Measurements from ENCODE around the gene ANKRD31.

ANKRD31 gene

DNA sequence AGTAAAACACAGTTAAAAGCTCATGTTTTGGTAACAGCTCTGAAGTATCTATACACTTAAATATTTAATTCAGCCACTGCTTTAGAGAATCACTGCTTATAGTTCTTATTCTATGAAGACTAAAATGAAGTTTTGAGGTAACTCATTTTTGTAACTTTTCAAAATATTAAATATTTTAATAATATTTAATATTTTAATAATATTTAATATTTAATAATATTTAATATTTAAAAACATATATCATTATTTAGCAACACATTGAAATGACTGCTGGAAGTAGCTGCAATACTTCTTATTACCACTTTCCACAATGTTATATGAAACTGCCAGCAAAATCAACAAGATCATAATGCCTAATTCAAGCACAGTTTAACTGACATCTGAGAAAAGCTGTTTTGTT lies 165.6 kb downstream of the ANKRD31 start:
- in situ Hi-C loops (cut with MboI; ENCODE audit: low sequenced_read_pairs) = no loop called here

DNA sequence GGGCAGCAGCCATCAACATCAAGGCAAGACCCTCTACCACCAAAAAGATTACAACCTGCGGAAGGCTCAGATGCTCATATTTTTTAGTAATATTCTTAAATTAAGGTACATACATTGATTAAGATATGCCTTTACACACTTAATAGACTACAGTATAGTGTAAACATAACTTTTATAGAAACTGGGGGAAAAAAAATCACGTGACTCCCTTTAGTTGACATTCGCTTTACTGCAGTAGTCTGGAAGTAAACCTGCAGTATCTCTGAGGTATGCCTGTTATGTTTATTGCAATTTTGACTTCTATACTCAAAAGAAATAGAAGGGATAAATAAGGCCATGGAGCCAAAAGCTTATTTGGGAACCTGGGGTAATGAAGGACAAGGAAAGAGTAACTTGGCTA lies 169.2 kb downstream of the ANKRD31 start:
- in situ Hi-C loops (cut with MboI; ENCODE audit: low sequenced_read_pairs) = no loop called here

DNA sequence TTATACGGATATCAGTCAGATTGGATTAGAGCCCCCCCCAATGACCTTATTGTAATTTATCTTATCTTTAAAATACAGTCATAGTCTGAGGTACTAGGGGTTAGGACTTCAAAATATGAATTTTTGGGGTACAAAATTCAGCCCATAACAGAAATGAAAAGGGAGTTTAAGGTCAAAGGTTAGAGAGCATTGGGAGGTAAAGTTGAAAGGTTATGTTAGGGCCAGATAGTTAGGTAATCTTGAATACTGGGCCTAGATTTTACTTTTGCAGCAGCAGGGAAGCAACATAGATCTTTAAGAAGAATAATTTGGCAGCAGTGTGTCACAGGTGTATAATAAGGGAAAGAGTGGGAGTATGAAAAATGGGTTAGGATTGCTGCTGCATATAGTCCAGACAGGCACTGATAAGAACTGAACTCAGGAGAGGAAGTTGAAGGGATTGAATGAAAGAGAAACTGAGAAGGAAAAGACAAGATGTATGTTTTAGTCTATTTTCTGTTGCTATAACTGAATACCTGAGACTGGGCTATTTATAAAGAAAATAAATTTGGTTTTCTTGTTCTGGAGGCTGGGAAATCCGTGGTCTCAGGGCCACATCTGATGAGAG lies 173.7 kb downstream of the ANKRD31 start:
- in situ Hi-C loops (cut with MboI; ENCODE audit: low sequenced_read_pairs) = no loop called here

DNA sequence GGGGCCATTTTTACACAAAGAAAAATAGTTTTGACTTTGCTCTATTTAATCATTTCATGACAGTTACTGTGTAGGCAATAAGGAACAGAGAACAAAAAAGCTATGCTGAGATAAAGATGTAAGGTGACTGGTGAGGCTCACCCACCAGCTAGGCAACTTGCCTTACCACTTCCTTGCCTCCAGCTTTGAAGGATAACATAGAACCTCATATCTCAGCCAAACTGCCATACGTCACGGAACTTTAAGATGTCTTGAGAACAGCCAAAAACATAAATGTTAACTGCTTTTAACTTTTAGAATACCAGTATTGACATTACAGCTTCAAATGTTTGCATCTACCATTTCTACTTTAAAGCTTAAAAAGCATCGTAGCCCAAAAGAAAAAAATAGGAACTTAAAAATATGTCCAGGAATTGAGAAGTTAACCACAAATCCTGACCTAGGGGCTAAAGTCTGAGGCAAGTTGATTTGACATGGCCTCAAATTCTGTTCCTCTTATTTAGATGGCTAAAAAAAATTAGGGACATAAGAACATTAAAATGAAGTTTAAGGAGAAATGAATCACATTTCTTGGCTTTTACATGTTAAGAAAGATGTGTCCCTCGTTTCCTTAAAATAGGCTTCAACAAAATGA lies 176.6 kb downstream of the ANKRD31 start:
- in situ Hi-C loops (cut with MboI; ENCODE audit: low sequenced_read_pairs) = no loop called here

DNA sequence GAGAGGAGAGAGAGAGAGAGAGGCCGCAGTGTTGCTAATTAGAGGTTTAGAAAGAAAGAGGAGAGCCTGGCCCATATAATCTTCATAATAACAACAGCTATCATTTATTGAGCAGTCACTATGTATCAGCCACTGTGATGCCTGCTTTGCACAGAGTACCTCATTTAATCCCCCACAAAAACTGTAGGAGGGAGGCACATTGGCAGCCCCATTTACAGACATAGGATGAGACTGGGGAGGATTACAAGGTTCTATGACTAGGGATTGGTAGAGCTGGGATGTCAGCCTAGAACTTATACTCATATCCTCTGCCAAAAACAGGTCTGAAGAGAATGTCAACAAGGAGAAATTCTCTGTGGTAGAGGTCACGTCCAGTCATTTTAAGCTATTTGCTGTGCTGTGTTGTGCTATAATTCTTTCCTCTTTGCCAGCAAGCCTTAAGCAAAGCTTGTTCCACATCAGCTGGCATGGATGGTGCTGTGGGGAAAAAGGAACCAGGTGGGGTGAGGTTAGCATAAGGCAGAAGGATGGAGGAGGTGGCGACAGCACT lies 177.6 kb downstream of the ANKRD31 start:
- in situ Hi-C loops (cut with MboI; ENCODE audit: low sequenced_read_pairs) = no loop called here

DNA sequence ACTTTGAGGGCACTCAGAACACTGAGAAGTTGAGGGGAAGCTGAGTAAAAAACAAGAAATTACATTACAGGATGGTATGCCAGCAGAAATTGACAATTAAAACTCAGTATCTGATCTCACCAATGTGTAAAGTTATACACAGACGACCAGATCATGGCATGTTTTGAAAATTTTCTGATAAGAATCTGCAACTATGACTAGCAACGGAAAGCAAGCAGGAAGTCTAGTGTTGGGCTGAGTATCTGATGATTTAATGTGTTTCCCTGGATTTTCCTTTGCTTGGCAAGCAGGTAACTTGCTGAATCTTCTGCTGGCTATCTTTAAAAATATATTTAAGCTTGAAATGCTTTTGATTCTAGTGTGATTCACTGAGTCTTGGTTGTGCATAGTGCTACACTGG lies 179.1 kb downstream of the ANKRD31 start:
- in situ Hi-C loops (cut with MboI; ENCODE audit: low sequenced_read_pairs) = no loop called here

DNA sequence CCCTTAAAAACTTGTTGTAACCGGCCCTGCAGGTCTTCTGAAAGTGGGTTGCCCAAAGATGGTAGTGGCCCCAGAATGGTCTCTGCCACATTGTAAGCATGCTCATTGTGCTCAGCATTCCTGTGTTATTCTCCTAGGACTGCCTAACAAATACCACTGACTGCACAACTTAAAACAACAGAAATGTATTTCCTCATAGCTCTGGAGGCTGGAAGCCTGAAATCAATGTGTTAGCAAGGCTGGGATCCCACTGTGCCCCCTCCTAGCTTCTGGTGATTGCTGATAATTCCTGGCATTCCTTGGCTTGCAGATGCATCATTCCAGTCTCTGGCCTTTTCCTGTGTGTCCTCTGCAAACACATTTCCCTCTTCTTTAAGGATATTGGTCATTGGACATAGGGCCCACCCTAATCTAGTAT lies 180.9 kb downstream of the ANKRD31 start:
- in situ Hi-C loops (cut with MboI; ENCODE audit: low sequenced_read_pairs) = no loop called here

DNA sequence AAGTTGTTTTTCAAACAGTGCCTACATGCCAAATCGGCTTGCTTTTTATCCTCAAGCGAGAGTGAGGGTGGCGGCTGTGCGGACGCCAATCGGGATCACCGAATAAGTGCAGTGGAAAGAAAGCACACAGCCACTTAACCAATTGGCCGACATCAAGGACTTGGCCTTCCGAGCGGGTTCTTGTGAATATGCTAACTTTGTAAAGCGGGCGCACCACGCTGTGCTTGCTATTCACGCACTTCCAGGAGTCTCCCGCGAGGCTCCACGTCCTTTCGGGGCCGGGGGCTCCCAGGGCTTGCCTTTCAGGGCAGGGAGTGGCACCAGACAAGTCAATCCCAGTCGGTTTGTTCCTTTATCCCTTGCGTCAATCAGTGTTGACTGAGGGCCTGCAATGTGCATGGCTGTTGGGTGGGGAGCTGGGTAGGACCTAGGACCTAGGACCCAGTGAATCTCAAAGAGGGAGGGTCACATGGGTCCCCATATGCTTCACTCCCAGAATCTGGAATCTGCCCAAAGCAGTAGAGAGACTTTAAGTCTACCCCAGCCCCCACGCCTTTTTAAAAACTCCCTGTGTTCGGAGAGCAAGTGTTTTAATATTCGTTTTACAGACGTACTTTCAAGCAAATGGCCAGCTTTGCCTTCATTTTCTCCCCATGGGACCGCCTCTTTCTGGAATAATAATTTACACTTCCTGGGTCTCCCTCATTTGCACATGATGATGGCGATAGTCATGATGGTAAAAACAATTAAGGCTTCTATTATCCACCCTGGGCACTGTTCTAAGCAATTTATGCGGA lies 182.3 kb downstream of the ANKRD31 start:
- in situ Hi-C loops (cut with MboI; ENCODE audit: low sequenced_read_pairs) = no loop called here

DNA sequence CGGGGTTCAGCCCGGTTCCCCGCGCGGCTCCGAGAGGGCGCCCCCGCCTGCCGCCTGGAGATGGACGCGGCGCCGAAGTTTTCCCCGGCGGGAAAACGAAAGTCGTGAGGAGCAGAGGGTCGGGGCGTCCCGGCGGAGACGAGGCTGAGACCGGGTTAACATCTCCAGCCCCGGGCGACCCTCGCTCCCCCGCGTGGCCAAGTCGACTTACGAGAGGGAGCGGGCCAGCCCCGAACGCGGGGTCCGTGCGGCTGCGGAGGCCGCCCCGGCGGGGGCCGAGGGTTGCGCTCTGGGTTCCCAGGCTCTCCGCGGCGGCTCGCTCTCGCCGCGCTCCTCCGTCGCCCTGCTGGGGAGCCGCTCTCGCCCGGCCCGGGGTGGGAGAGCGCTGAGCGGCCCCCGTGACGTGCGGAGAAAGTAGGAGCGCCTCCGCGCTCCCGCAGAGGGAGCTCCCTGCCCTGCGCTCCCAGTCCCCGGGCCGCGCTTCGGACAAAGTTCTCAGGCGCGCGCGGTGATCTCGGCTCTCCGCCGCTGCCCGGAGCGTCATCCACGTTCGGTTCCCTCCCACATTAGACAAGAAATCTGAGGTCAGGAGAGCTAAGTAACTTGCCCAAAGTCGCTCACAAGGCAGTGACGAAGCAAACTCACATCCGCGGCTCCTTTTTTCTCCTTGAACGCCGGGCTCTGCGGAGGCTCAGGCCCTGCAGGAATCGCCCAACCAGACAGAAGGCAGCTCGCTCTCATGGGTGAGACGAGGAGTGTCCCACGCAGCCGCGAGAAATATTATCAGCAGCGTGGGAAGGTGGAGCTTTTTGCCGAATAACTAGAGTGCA lies 183.2 kb downstream of the ANKRD31 start:
- in situ Hi-C loops (cut with MboI; ENCODE audit: low sequenced_read_pairs) = no loop called here

DNA sequence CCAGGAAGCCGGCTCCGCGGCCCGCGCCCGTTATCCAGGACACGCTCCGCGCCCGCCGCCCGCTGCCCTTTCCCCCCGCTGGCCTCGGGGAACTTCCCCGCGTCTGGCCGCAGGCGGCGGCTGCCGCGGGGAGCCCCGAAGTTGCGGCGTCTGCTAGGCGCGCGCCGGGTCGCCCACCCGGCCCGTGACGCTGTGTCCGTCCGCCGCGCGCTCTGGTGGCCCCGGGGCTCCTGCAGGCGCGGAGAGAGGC lies 183.7 kb downstream of the ANKRD31 start:
- in situ Hi-C loops (cut with MboI; ENCODE audit: low sequenced_read_pairs) = no loop called here

DNA sequence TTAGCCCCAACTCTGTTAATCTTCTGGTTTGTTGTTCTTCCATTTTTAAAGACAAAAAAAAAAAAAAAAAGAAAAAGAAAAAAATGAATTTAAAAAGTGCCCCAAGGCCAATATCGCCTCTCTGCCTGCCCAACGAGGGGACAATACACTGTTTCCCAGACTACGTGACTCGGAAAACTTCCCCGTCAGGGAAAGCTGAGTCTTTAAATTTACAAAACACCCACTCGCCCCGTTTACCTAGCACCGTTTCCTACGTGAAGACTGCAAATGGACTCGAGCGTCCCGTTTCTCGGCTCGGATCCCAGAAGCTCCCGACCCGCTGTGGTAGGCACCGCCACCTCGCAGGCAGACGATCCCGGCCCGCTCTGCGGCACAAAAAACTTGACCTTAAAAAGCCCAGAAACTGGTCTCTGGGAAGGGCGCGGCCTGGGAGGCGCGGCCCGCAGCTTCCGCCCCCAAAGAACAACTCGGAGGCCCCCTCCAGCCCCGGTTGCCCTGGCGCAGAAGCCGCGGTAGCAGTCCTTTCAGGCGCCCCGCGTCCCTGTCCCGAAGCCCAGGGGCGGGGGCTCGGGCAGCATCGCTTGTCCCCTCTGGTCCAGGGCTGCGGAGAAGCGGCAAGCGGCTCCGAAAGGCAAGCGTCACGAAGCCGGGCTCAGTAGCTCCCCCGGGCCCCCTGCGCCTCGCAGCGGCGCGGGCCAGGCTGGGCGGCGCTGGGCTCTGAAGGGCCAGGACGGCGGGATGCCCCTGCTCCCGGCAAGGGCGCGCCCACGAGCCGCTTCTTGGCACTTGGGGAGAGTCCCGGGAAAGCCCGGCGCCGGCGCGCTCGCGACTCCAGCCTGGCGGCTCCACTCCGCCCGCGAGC lies 184.3 kb downstream of the ANKRD31 start, which contains the start of gene GCNT4:
GCNT4 (minus strand) TSS at position 367 of the 862 bp plus-strand sequence. CDS start 22,521 bp downstream, outside the sequence.
- in situ Hi-C loops (cut with MboI; ENCODE audit: low sequenced_read_pairs) = no loop called here

DNA sequence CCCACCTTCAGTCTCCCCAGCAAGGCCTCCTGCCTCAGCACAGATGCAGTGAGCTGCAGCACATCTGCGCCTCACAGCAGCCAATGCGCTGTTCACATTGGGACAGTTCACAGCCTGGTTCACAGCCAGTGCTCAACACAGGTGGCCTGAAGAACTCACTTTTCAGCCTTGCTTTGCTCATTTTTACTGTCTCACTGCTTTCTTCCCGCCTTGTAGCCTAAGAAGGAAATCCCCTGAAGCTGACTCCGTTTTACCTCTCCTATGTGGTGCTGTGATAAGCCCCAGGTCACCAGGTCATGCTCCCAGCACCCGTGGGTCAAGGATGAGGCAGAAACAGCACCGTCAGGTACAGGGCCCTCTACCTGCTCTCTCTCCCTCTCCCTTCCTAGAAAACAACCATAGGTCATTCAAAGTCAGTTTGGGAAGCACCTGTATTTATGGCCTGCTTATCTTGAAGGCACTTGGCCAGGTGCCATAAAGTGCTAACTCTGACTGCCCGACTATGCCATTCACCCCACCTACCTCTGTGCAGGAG lies 185.4 kb downstream of the ANKRD31 start:
- in situ Hi-C loops (cut with MboI; ENCODE audit: low sequenced_read_pairs) = no loop called here

DNA sequence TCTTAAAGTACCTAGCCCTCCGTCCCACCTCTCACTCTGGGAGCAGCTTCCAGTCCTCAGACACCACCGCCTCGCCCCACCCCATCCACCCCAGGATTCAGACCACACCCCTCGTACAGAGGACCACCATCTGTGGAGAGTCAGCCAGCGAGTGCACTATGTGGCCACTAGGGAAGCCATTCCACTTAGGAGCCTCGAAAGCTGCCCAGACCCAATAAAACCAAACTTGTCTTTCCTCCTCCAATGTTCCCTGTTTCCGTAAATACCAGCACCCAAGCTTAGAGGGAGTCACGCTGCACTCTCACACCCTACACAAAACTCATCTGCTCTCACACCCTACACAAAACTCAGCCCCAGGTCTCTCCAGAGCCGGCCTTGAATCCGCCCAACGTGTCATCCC lies 186.3 kb downstream of the ANKRD31 start:
- in situ Hi-C loops (cut with MboI; ENCODE audit: low sequenced_read_pairs) = no loop called here

DNA sequence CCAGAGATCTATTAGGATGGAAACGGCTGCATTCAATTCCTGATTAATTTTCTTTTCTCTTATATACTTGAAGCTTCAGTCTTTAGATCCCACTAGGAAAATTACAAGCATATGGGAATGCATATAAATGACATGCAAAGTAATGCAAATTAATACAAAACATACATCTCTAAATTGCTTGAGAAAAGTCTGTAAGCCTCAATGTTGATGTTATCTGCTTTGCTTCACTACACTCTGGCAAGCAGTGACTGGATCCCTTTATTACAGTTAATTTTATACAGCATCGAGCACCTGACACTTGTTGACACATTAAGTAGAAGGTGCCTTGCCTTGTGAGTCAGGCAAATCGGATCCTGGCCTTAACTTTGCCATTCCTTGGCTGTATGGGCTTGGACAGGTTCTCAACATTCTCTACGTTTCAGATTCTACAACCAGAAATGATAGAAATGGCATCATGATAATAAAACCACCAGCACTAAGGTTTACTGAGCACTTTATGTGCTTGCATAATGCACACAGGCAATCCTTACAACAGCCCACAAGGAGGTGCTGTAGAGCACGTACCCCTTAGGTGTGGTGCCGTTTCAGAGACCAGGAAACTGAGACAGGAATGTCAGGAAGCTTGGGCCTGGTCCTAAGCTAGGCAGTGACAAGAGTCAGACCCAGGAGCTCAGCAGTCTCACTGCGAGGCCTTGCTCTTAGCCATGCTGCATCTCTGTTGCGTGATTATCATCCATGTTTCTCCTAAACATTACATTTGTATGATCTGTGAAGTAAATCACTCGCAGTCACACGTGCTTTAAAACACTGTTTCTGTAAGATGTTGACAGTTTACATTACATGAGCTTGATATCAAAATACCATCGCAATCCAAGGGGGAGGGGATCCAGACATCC lies 187.0 kb downstream of the ANKRD31 start:
- in situ Hi-C loops (cut with MboI; ENCODE audit: low sequenced_read_pairs) = no loop called here

DNA sequence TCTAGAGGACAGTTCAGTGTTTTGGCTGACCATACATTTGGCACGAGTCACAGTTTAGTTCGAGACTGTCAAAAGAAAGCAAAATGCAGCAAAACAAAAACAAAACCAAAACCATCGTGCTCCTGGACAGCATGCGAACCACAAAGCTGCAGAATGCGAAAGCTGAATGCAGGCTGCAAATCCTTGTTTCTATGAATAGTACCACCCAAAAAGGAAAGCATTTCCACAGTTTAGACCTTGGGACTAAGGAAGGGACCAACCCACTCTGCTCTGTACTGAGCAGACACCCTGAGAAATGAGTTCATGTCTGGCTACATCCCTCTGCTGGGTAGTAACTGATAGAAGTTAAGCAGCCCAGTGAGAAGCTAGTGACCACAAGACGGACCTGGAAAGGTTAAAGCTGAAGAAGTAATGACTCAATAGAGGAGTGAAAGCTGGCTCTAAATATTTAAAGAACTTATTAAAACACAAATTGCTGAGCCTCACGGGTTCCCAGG lies 188.2 kb downstream of the ANKRD31 start:
- in situ Hi-C loops (cut with MboI; ENCODE audit: low sequenced_read_pairs) = no loop called here

DNA sequence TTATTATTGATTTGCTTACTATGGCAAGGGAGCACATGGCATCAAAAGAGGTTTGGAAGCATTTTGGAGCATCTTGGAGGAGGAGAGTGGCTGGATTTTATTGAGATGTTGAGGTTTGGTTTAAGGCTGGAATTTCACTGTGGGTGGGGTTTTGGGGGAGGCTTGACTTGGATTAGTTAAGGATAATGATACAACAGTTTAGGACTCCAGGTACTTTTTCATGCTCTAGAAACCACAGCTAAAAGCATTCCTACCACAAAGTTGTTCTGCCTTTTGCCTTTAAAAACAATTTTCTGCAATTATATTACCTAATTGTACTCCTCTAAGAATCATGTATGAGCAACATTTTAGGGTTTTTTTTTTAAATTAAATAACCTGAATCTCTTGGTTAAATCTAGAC lies 189.3 kb downstream of the ANKRD31 start:
- in situ Hi-C loops (cut with MboI; ENCODE audit: low sequenced_read_pairs) = no loop called here

DNA sequence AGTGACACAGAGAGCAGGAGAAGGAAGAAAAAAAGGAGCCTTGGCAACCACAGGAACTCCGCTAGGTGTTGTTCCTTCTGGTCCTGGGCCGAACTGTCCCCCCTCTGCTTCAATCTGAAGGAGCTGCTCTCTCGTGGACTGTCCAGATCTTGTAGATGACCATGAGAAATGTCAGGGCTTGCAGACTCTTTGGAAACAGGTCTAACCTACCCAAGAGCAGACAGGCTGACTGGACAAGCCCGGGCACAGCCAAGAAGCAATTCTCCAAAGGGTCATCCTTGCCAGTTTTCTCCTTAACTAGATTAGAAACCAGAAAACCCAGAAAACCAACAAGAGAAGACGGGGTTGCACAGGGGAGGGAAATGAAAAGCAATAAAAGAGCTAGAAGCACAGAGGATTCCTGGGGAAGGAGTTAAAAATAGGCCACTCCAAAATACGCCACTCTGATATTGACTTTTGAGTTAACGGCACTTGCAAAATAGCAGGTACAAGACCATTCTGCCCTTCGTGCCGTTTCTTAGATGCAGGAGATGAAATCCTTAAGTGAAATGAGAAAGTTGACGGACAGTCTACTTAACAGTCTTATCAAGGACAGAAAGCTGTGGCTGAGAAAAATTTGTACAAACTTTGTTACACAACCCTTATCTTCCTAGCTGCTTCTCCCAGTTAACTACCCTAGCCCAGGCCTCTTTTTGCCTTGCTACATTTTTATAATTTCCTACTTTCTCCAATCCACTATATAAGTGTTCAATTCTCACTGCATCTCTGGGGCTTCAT lies 190.1 kb downstream of the ANKRD31 start:
- in situ Hi-C loops (cut with MboI; ENCODE audit: low sequenced_read_pairs) = no loop called here

DNA sequence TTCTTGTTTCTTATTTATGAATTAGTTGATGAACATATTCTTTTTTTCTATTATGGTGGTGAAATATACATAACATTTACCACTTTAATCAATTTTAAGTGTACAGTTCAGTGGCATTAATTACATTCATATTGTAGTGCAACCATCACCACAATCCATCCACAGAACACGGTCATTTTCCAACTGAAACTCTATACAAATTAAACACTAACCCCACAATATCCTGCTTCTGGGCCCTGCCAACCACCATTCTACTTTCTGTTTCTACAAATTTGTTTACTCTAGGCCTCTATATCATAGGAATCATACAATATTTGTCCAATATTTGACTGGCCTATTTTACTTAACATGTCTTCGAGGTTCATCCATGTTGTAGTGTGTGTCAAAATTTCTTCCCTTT lies 191.6 kb downstream of the ANKRD31 start:
- in situ Hi-C loops (cut with MboI; ENCODE audit: low sequenced_read_pairs) = no loop called here
